ENCODE measurements around the gene FGF11. TPM values are rescaled to one million over a fixed set of nuclear protein-coding genes. Genes with fewer than 3 reads are reported as not detected.

FGF11 gene
- total and polyA plus RNA-seq, 2 of the 4 experiments (the other 2 are of a cell fraction), result 0.18 to 1.1 TPM

- TF ChIP-seq NFE2L2 (IDR thresholded peaks at IDR 0.05; ENCODE audit: low read depth, low read length) (no peak), RAD21 (IDR thresholded peaks at IDR 0.05; ENCODE audit: low read length) (no peak), CEBPB (IDR thresholded peaks at IDR 0.05; ENCODE audit: low read depth, low read length) (no peak), POLR2A (IDR thresholded peaks at IDR 0.05; ENCODE audit: low read depth, low read length) (no peak), MXI1 (IDR thresholded peaks at IDR 0.05; ENCODE audit: borderline replicate concordance, low read depth, low read length) (no peak), BHLHE40 (IDR thresholded peaks at IDR 0.05; ENCODE audit: low read depth, low read length) (no peak)
Observed at GRCh38 chr17:7486181-7486580, 46.9 kb downstream of the FGF11 start (continued).

DNA sequence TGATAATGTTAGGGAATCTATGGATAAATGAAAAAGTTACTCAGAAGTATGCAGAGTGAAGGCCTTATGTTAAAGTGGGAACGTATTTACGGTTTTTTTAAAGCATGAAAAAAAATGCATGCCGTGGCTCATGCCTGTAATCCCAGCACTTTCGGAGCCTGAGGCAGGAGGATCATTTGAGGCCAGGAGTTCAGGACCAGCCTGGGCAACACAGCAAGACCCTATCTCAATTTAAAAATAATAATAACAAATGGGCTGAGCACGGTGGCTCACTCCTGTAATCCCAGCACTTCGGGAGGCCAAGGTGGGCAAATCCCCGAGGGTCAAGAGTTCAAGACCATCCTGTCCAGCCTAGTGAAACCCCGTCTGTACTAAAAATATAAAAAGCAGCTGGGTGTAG lies 50.8 kb downstream of the FGF11 start:
- no peak overlapping the region for H2BK20ac ChIP-seq (ENCODE audit: low read depth, low read length)
- no peak overlapping the region for H3K56ac ChIP-seq (ENCODE audit: extremely low read depth, insufficient read depth, low read length)
- no peak overlapping the region for H3K23ac ChIP-seq (ENCODE audit: low read depth, low read length)
- no peak overlapping the region for H3K18ac ChIP-seq (ENCODE audit: low read depth, low read length)
- peaks cover 6% of the 10 kb centered on the region for H3K4me1 ChIP-seq (ENCODE audit: control insufficient read depth, insufficient read depth, low read length)
- no peak overlapping the region for H3K4me2 ChIP-seq (ENCODE audit: low read depth, low read length)
- BruUV-seq (replicated peaks), result no TSS peak
- no peak overlapping the region for H2AFZ ChIP-seq (replicated peaks; ENCODE audit: low read length, poor library complexity)
- no peak overlapping the region for H3K27ac ChIP-seq (ENCODE audit: insufficient read depth, low read length)
- no peak overlapping the region for H4K91ac ChIP-seq (ENCODE audit: insufficient read depth, low read depth, low read length)
- peaks cover 4 to 70% of the 10 kb centered on the region in 2 experiments for H3K79me1 ChIP-seq (ENCODE audit: low read depth in 1 of 2, low read length in 2 of 2)
- peaks cover 95% of the 10 kb centered on the region for H4K20me1 ChIP-seq (ENCODE audit: insufficient read depth, low read length)
- dilution Hi-C loops (cut with HindIII; ENCODE audit: low sequenced_read_pairs, unreplicated experiment) (no loop called here), in situ Hi-C loops (cut with MboI; ENCODE audit: low sequenced_read_pairs) (no loop called here), intact Hi-C loops (cut with micrococcal nuclease) (no loop called here)
- no peak overlapping the region for H3K4me3 ChIP-seq (ENCODE audit: insufficient read depth, low read depth, low read length)
- no peak overlapping the region for H2BK120ac ChIP-seq (ENCODE audit: low read depth, low read length)
- peaks cover 13% of the 10 kb centered on the region; the same call in 1 of the 2 replicates for H3K9me1 ChIP-seq (ENCODE audit: insufficient read depth, low read length)
- H3K36me3 ChIP-seq (ENCODE audit: control insufficient read depth, insufficient read depth, low read length), result peaks cover 7% of the 10 kb centered on the region
- TF ChIP-seq, protein P1, sequence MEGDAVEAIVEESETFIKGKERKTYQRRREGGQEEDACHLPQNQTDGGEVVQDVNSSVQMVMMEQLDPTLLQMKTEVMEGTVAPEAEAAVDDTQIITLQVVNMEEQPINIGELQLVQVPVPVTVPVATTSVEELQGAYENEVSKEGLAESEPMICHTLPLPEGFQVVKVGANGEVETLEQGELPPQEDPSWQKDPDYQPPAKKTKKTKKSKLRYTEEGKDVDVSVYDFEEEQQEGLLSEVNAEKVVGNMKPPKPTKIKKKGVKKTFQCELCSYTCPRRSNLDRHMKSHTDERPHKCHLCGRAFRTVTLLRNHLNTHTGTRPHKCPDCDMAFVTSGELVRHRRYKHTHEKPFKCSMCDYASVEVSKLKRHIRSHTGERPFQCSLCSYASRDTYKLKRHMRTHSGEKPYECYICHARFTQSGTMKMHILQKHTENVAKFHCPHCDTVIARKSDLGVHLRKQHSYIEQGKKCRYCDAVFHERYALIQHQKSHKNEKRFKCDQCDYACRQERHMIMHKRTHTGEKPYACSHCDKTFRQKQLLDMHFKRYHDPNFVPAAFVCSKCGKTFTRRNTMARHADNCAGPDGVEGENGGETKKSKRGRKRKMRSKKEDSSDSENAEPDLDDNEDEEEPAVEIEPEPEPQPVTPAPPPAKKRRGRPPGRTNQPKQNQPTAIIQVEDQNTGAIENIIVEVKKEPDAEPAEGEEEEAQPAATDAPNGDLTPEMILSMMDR (conservative IDR thresholded peaks at IDR 0.05; ENCODE audit: low read depth, low read length), result no peak
- TF ChIP-seq NFE2L2 (IDR thresholded peaks at IDR 0.05; ENCODE audit: low read depth, low read length), result no peak
- no peak for TF ChIP-seq MAZ (IDR thresholded peaks at IDR 0.05; ENCODE audit: borderline replicate concordance, low read depth, low read length)
- TF ChIP-seq SMC3 (IDR thresholded peaks at IDR 0.05; ENCODE audit: low read depth, low read length), result no peak
- no peak for TF ChIP-seq MAFK (IDR thresholded peaks at IDR 0.05; ENCODE audit: low read depth, low read length)
- TF ChIP-seq CEBPB (IDR thresholded peaks at IDR 0.05; ENCODE audit: low read depth, low read length), result no peak
- no peak overlapping the region for H2BK15ac ChIP-seq (ENCODE audit: low read depth, low read length)
- no peak overlapping the region for H2AK5ac ChIP-seq (ENCODE audit: low read depth, low read length)
- no peak overlapping the region for H4K5ac ChIP-seq (ENCODE audit: low read depth, low read length)
- H3K14ac ChIP-seq (replicated peaks; ENCODE audit: low read depth, low read length), result no peak overlapping the region
- H3K9me3 ChIP-seq (ENCODE audit: control insufficient read depth, insufficient read depth, low read length), result no peaks in the 10 kb centered on the region
- H3K9ac ChIP-seq (ENCODE audit: low read depth, low read length), result no peak overlapping the region
- no peak overlapping the region for H3K4ac ChIP-seq (ENCODE audit: low read depth, low read length)
- ATAC-seq (ENCODE audit: low read depth) (no peak), DNase-seq (no peak)
- ChIA-PET POLR2A (ENCODE audit: unreplicated experiment) (no interaction called here), CTCF (no interaction called here)
- H2AK9ac ChIP-seq (replicated peaks; ENCODE audit: low read depth, low read length, poor library complexity), result no peak overlapping the region
- no peaks in the 10 kb centered on the region for H3K27me3 ChIP-seq (ENCODE audit: control insufficient read depth, insufficient read depth, low read length)
- no peak overlapping the region for H2BK5ac ChIP-seq (ENCODE audit: low read depth, low read length, poor library complexity, severe bottlenecking)
- H4K8ac ChIP-seq (ENCODE audit: low read depth in 2 of 2, low read length in 2 of 2), result no peak overlapping the region
- WGBS, 2 experiments (ENCODE audit: extremely low coverage in 2 of 2, insufficient read length in 1 of 2), result 83% methylated on average over 3 of the region's 8 CpGs; no CpG with 5 or more reads in 1 of the 2 experiments
